BLaER1 treated with 17β-estradiol and CSF1 and Interleukin-3, amounts not matched to agents 10 nM and 100 nM (cell line): Measurements from ENCODE around the gene UNC5C.

Experiments used
- H3K27ac ChIP-seq, 11 experiments: shearing (Covaris generic); formaldehyde crosslinking; 2 replicates each; pipeline ENCODE4 v1.8.1; 2022
- H3K27me3 ChIP-seq, 11 experiments: shearing (Covaris generic); formaldehyde crosslinking; 2 replicates each; pipeline ENCODE4 v1.8.1; 2022
- H3K36me3 ChIP-seq, 11 experiments: shearing (Covaris generic); formaldehyde crosslinking; 2 replicates each; pipeline ENCODE4 v1.8.1; 2022
- H3K4me1 ChIP-seq, 10 experiments: shearing (Covaris generic); formaldehyde crosslinking; 2 replicates each; pipeline ENCODE4 v1.8.1; 2022
- H3K4me2 ChIP-seq, 11 experiments: shearing (Covaris generic); formaldehyde crosslinking; 2 replicates each; pipeline ENCODE4 v1.8.1; 2022
- H3K4me3 ChIP-seq, 10 experiments: shearing (Covaris generic); formaldehyde crosslinking; 2 replicates each; pipeline ENCODE4 v1.8.1; 2022
- H3K9ac ChIP-seq, 11 experiments: shearing (Covaris generic); formaldehyde crosslinking; 2 replicates each; pipeline ENCODE4 v1.8.1; 2022
- H3K9me3 ChIP-seq, 11 experiments: shearing (Covaris generic); formaldehyde crosslinking; replicated peaks in 1 of 11; 2 replicates each; pipeline ENCODE4 v1.8.1; 2022
- H4K20me1 ChIP-seq, 11 experiments: shearing (Covaris generic); formaldehyde crosslinking; 2 replicates each; pipeline ENCODE4 v1.8.1; 2022
- Cebpa-rat ChIP-seq, 11 experiments: shearing (Covaris generic); IDR thresholded peaks; 2 replicates each; pipeline ENCODE4 v1.8.1; 2022

UNC5C gene

DNA sequence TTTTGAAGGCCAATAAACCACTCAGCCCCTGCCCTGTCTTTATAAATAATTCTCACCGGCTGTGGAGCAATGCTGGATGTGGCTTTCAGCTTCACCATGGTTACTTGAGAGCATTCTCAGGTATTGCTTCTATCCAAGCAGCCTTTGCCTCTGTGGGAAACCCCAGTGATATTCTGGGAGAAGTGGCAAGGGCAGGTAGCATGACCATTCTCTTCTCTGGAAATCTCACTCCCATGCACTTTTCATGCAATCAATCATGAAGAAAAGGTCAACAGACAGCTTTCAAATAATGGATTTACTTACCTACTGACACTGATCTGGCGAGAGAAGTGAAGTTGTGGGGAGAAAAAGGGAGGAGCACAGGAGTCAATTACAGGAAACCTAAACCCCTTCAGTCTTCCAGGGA is 49.5 kb downstream of the UNC5C start:
- TF ChIP-seq Cebpa-rat (IDR thresholded peaks at IDR 0.05) = no peak

DNA sequence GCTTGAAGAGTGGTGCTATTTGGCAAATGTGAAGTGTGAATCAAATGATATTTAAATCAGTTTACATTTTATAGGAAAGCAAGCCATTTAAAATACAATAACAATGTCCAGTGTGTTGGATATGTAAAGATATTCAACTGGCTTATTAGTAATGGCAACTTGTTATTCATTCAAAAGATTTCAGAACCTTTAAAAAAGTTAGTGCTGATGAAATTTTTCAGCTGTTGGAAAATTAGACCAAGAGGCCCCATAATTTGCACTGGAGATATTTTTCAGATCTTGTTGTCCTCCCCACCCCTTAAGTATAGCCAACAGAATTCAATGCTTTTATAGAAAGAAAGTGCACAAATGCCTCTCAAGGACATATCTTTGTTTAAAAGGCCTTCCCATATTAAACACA is 54.6 kb downstream of the UNC5C start:
- H3K9me3 ChIP-seq = no peaks in the 10 kb centered on the region
- H3K4me3 ChIP-seq = no peak overlapping the region
- H4K20me1 ChIP-seq = no peaks in the 10 kb centered on the region
- H3K27me3 ChIP-seq = no peaks in the 10 kb centered on the region
- H3K4me1 ChIP-seq = no peaks in the 10 kb centered on the region
- H3K27ac ChIP-seq = no peak overlapping the region
- H3K9ac ChIP-seq = no peak overlapping the region
- H3K4me2 ChIP-seq = no peak overlapping the region
- no peaks in the 10 kb centered on the region for H3K36me3 ChIP-seq
- TF ChIP-seq Cebpa-rat (IDR thresholded peaks at IDR 0.05) = no peak

More for the DNA sequence above, 49.5 kb downstream of the UNC5C start:
- Histone ChIP-seq H3K27me3 (no peaks in the 10 kb centered on the region), H3K36me3 (no peaks in the 10 kb centered on the region), H3K9me3 (no peaks in the 10 kb centered on the region), H3K27ac (no peak overlapping the region), H3K9ac (no peak overlapping the region), H3K4me2 (no peak overlapping the region), H4K20me1 (no peaks in the 10 kb centered on the region), H3K4me3 (no peak overlapping the region), H3K4me1 (no peaks in the 10 kb centered on the region)

DNA sequence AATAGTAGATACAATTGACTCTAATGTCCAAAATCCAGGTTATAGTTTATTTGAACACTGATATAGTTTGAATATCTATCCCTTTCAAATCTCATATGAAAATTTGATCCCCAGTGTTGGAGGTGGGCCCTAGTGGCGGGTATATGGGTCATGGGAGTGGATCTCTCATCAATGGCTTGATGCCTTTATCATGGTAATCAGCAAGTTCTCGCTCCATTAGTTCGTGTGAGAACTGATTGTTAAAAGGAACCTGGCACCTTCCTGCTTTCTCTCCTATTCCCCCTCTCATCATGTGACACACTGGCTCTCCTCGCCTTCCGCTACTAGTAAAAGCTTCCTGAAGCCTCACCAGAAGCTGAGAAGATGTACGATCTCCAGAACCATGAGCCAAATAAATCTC is 70.1 kb downstream of the UNC5C start:
- Histone ChIP-seq H3K4me3 (no peak overlapping the region), H3K9me3 (no peaks in the 10 kb centered on the region)

DNA sequence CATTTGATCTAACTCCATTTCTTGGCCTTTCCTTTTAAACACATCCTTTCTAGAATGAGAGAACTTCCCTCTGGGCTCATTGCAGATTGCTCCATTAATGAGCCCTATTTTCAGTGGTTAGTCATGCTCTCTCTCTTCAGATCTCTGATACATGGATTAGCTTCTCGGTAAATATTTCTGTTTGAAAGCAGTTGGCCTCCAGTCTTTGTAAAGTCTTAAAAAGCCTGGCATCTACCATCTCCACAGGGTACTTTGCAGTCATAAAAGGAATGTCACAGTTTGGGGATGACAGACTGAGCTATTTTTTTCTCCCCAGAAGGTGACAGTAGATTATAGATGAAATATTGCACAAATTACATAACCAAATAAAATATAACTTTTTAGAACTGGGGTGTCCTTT is 72.7 kb downstream of the UNC5C start:
- no peaks in the 10 kb centered on the region for H4K20me1 ChIP-seq
- no peaks in the 10 kb centered on the region for H3K4me1 ChIP-seq
- no peak overlapping the region for H3K4me2 ChIP-seq
- H3K4me3 ChIP-seq = no peak overlapping the region
- H3K27ac ChIP-seq = no peak overlapping the region
- no peaks in the 10 kb centered on the region for H3K27me3 ChIP-seq
- TF ChIP-seq Cebpa-rat (IDR thresholded peaks at IDR 0.05) = no peak
- no peaks in the 10 kb centered on the region for H3K9me3 ChIP-seq
- H3K9ac ChIP-seq = no peak overlapping the region
- H3K36me3 ChIP-seq = no peaks in the 10 kb centered on the region

More for the DNA sequence above, 70.1 kb downstream of the UNC5C start:
- no peak overlapping the region for H3K9ac ChIP-seq
- H4K20me1 ChIP-seq = no peaks in the 10 kb centered on the region
- TF ChIP-seq Cebpa-rat (IDR thresholded peaks at IDR 0.05) = no peak
- H3K27ac ChIP-seq = no peak overlapping the region
- no peak overlapping the region for H3K4me2 ChIP-seq
- H3K27me3 ChIP-seq = no peaks in the 10 kb centered on the region
- H3K4me1 ChIP-seq = no peaks in the 10 kb centered on the region
- H3K36me3 ChIP-seq = no peaks in the 10 kb centered on the region

- Histone ChIP-seq H3K4me1 (no peaks in the 10 kb centered on the region), H3K4me3 (no peak overlapping the region), H3K36me3 (no peaks in the 10 kb centered on the region), H3K27me3 (no peaks in the 10 kb centered on the region), H4K20me1 (no peaks in the 10 kb centered on the region), H3K27ac (no peak overlapping the region), H3K9ac (no peak overlapping the region), H3K9me3 (no peaks in the 10 kb centered on the region), H3K4me2 (no peak overlapping the region)
- TF ChIP-seq Cebpa-rat (IDR thresholded peaks at IDR 0.05) = no peak
Measured at GRCh38 chr4:95472534-95472933, 76.2 kb downstream of the UNC5C start.

DNA sequence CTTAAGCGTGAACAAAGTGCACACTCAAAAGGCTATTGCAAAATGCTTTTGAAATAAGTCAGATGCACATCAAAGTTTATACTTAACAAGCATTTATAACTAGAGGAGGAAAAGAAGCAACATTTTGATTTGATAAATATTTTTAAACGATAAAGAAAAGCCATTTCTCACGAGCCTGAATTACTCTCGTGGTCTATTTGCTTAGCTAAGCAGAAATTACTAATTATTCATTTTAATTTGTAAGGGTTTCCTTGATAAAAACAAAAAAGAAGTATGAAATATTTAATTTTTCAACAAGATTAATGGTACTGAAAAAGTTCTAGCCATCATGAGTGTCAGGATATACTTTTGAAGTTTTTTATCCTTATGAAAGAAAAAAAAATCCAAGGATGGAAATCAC is 78.2 kb downstream of the UNC5C start:
- Histone ChIP-seq H3K27me3 (no peaks in the 10 kb centered on the region), H3K27ac (no peak overlapping the region), H3K36me3 (no peaks in the 10 kb centered on the region), H4K20me1 (no peaks in the 10 kb centered on the region), H3K9ac (no peak overlapping the region), H3K4me3 (no peak overlapping the region), H3K9me3 (no peaks in the 10 kb centered on the region), H3K4me2 (no peak overlapping the region), H3K4me1 (no peaks in the 10 kb centered on the region)
- no peak for TF ChIP-seq Cebpa-rat (IDR thresholded peaks at IDR 0.05)

DNA sequence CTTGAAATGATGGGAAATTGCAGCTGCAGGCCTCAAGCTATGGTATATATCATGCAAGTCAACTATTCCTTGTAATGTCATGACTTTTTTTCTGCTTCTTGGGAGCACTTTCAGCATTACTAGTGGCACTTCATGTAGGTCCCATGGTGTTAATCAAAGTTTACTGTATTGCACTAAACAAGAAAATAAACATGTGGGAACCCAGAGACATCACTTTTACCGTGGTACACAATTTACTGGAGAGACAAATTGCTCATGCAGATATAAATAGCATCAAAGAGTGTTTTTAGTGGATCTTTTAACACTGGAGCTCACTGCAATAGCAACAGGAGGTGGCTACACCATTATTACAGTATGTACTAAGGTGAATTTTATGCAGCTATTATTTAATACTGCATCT is 79.2 kb downstream of the UNC5C start:
- no peak overlapping the region for H3K27ac ChIP-seq
- H3K4me2 ChIP-seq = no peak overlapping the region
- H3K4me3 ChIP-seq = no peak overlapping the region
- no peaks in the 10 kb centered on the region for H3K27me3 ChIP-seq
- TF ChIP-seq Cebpa-rat (IDR thresholded peaks at IDR 0.05) = no peak
- no peaks in the 10 kb centered on the region for H4K20me1 ChIP-seq
- no peaks in the 10 kb centered on the region for H3K9me3 ChIP-seq
- H3K36me3 ChIP-seq = no peaks in the 10 kb centered on the region
- H3K4me1 ChIP-seq = no peaks in the 10 kb centered on the region
- H3K9ac ChIP-seq = no peak overlapping the region

DNA sequence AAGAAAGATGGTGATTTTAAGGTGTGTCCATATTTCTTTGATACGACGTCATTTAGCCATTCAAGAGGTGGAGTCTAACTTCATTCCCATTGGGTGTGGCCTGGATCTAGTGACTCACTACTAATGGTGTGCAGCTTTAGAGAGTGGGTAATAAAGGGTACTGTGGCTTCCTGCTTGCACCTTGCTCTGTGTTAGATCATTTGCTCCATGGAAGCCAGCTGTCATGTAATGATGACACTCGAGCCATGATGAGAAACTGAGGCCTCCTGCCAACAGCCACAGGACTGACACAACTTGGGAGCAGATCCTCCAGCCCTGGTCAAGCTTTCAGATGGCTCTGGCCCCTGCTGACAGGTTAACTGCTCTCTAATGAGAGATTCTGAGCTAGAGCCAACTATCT is 82.0 kb downstream of the UNC5C start:
- Histone ChIP-seq H3K4me3 (no peak overlapping the region), H3K36me3 (no peaks in the 10 kb centered on the region), H3K4me1 (no peaks in the 10 kb centered on the region), H3K27me3 (no peaks in the 10 kb centered on the region), H3K27ac (no peak overlapping the region), H3K9me3 (no peaks in the 10 kb centered on the region), H4K20me1 (no peaks in the 10 kb centered on the region), H3K4me2 (no peak overlapping the region), H3K9ac (no peak overlapping the region)
- no peak for TF ChIP-seq Cebpa-rat (IDR thresholded peaks at IDR 0.05)

- Histone ChIP-seq H3K9me3 (no peaks in the 10 kb centered on the region), H3K4me1 (no peaks in the 10 kb centered on the region), H3K4me2 (no peak overlapping the region), H3K4me3 (no peak overlapping the region), H3K27ac (no peak overlapping the region), H3K36me3 (no peaks in the 10 kb centered on the region), H4K20me1 (no peaks in the 10 kb centered on the region), H3K9ac (no peak overlapping the region), H3K27me3 (no peaks in the 10 kb centered on the region)
- TF ChIP-seq Cebpa-rat (IDR thresholded peaks at IDR 0.05) = no peak
Measured at GRCh38 chr4:95465010-95465409, 83.8 kb downstream of the UNC5C start.

GRCh38 chr4:95462921-95463320 is 85.9 kb downstream of the UNC5C start:
- Histone ChIP-seq H3K36me3 (no peaks in the 10 kb centered on the region), H3K9ac (no peak overlapping the region), H3K4me2 (no peak overlapping the region), H4K20me1 (no peaks in the 10 kb centered on the region), H3K27me3 (no peaks in the 10 kb centered on the region), H3K9me3 (no peaks in the 10 kb centered on the region), H3K4me1 (no peaks in the 10 kb centered on the region), H3K27ac (no peak overlapping the region), H3K4me3 (no peak overlapping the region)
- TF ChIP-seq Cebpa-rat (IDR thresholded peaks at IDR 0.05) = no peak

DNA sequence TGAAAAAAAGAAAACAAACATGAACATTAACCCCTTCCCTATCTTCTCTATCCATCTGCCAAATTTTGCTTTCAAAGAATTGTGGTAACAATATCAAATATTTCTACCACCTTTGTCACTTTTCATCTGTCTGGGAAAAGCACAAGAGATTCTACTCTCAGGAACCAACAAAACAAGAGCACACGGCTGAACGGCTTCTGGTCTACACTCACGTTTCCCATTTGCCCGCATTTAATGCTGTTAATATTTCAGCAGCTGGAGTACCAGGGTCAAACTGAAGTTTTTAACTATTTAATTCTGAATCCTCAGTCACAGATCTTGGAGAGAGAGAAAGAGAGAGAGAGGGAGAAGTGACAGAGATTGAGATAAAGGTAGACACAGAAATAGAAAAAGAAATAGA is 91.4 kb downstream of the UNC5C start:
- H3K9me3 ChIP-seq = no peaks in the 10 kb centered on the region
- no peaks in the 10 kb centered on the region for H3K36me3 ChIP-seq
- no peak overlapping the region for H3K27ac ChIP-seq
- no peaks in the 10 kb centered on the region for H3K27me3 ChIP-seq
- H3K4me3 ChIP-seq = no peak overlapping the region
- H3K4me1 ChIP-seq = no peaks in the 10 kb centered on the region
- no peak overlapping the region for H3K4me2 ChIP-seq
- no peak overlapping the region for H3K9ac ChIP-seq
- H4K20me1 ChIP-seq = no peaks in the 10 kb centered on the region
- TF ChIP-seq Cebpa-rat (IDR thresholded peaks at IDR 0.05) = no peak
